ENCODE measurements around the gene GRIN2A.

Gene GRIN2A

DNA sequence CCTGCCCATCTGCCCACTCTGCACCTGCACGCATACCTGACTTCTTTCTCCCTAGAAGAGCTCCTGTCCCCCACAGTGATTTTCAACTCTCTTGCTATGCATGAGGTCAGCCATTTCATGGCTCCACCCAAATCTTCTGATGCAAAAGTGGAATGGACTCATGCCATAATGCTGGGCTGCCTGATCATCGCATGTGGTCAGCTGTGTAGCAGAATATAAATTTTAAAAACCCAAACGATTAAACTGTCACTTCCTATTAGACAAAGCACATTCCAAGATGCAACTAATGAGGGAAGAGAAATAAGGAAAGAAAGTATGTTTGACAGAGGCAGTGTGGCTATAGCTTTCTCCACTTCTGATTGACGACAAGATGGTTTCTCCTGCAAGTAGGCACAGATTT, 26.1 kb downstream of the GRIN2A start:
- H3K9me3 ChIP-seq (ENCODE audit: low read length): no peaks in the 10 kb centered on the region
- H3K9ac ChIP-seq (ENCODE audit: low read length): no peak overlapping the region
- H3K4me3 ChIP-seq (ENCODE audit: low read depth in 1 of 2, low read length in 2 of 2): no peak overlapping the region
- H3K36me3 ChIP-seq (ENCODE audit: insufficient read depth, low read length): no peaks in the 10 kb centered on the region
- H3K27me3 ChIP-seq (ENCODE audit: control insufficient read depth in 1 of 2, insufficient read depth in 2 of 2, low read length in 2 of 2): no peaks in the 10 kb centered on the region
- no peak overlapping the region for H3K27ac ChIP-seq (ENCODE audit: low read depth, low read length)
- no peaks in the 10 kb centered on the region for H3K4me1 ChIP-seq (ENCODE audit: insufficient read depth, low read length)

- Histone ChIP-seq H3K27ac (ENCODE audit: low read depth, low read length) (no peak overlapping the region), H3K4me3 (ENCODE audit: low read depth in 1 of 2, low read length in 2 of 2) (no peak overlapping the region), H3K36me3 (ENCODE audit: insufficient read depth, low read length) (no peaks in the 10 kb centered on the region), H3K9ac (ENCODE audit: low read length) (no peak overlapping the region), H3K9me3 (ENCODE audit: low read length) (no peaks in the 10 kb centered on the region), H3K4me1 (ENCODE audit: insufficient read depth, low read length) (no peaks in the 10 kb centered on the region), H3K27me3 (ENCODE audit: control insufficient read depth in 1 of 2, insufficient read depth in 2 of 2, low read length in 2 of 2) (no peaks in the 10 kb centered on the region)
These were observed 27.8 kb downstream of the GRIN2A start for GRCh38 chr16:10154389-10154788.

DNA sequence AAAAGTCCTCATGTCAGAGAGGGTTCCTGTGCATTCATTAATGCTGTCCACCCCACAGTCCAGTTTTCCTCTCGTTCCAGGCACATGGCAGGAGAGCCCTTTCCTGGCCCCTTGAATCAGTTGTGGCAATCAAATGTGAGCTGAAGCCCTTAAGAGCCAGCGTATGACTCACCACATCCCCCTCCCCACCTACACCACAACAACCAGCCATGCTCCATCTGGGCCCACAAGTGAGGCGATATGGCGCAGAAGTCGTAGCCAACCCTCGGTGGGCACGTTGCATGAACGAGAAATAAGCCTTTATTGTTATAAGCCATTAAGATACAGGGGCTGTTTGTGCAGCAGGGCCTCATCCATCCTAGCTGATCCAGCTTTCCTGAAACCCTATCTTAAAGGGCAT, 28.2 kb downstream of the GRIN2A start:
- H3K9ac ChIP-seq (ENCODE audit: low read length): no peak overlapping the region
- H3K9me3 ChIP-seq (ENCODE audit: low read length): no peaks in the 10 kb centered on the region
- H3K27me3 ChIP-seq (ENCODE audit: control insufficient read depth in 1 of 2, insufficient read depth in 2 of 2, low read length in 2 of 2): no peaks in the 10 kb centered on the region
- no peaks in the 10 kb centered on the region for H3K36me3 ChIP-seq (ENCODE audit: insufficient read depth, low read length)
- H3K27ac ChIP-seq (ENCODE audit: low read depth, low read length): no peak overlapping the region
- no peak overlapping the region for H3K4me3 ChIP-seq (ENCODE audit: low read depth in 1 of 2, low read length in 2 of 2)
- no peaks in the 10 kb centered on the region for H3K4me1 ChIP-seq (ENCODE audit: insufficient read depth, low read length)

DNA sequence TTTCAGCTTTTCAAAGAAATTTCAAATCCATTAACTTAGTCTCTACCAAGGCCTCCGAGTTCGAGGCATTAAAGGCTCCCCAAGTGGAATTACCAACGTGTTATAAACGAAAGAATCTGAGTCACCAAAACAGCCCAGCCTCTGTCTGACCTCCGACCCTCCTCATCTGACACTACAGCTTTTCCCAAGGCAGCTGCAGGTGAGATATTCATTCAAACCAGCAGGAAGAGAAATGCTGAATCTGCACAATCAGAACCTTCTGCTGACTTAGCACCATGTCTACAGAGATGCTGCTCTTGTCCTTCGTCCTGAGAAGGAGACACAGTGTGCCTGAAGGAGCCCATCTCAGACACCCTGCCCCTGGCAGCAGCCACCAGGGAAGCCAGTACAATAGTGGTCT, 30.5 kb downstream of the GRIN2A start:
- no peak overlapping the region for H3K9ac ChIP-seq (ENCODE audit: low read length)

DNA sequence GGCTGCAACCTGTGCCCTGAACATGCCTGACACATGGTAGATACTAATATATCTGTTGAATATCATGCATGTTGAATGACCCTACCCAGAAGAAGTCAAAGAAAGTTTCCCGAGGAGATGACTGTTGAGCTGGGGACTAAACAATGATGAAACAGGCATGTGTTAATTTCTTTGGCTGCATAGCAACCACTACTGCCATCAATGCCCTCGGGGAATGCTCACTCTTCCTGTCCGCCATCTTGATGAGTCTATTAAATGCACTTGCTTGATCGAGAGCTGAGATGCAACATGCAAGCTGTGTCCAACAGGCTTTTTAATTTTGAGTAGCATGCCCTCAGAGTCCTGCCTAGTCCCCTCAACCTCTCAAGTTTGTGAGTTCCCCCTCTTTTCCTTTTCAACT, 31.3 kb downstream of the GRIN2A start:
- Histone ChIP-seq H3K4me3 (ENCODE audit: low read depth in 1 of 2, low read length in 2 of 2) (no peak overlapping the region), H3K27me3 (ENCODE audit: control insufficient read depth in 1 of 2, insufficient read depth in 2 of 2, low read length in 2 of 2) (no peaks in the 10 kb centered on the region), H3K9ac (ENCODE audit: low read length) (no peak overlapping the region), H3K36me3 (ENCODE audit: insufficient read depth, low read length) (no peaks in the 10 kb centered on the region), H3K27ac (ENCODE audit: low read depth, low read length) (no peak overlapping the region), H3K4me1 (ENCODE audit: insufficient read depth, low read length) (no peaks in the 10 kb centered on the region), H3K9me3 (ENCODE audit: low read length) (no peaks in the 10 kb centered on the region)

More for the DNA sequence above, 30.5 kb downstream of the GRIN2A start:
- Histone ChIP-seq H3K4me3 (ENCODE audit: low read depth in 1 of 2, low read length in 2 of 2) (no peak overlapping the region), H3K4me1 (ENCODE audit: insufficient read depth, low read length) (no peaks in the 10 kb centered on the region), H3K27me3 (ENCODE audit: control insufficient read depth in 1 of 2, insufficient read depth in 2 of 2, low read length in 2 of 2) (no peaks in the 10 kb centered on the region), H3K27ac (ENCODE audit: low read depth, low read length) (no peak overlapping the region), H3K9me3 (ENCODE audit: low read length) (no peaks in the 10 kb centered on the region), H3K36me3 (ENCODE audit: insufficient read depth, low read length) (no peaks in the 10 kb centered on the region)

DNA sequence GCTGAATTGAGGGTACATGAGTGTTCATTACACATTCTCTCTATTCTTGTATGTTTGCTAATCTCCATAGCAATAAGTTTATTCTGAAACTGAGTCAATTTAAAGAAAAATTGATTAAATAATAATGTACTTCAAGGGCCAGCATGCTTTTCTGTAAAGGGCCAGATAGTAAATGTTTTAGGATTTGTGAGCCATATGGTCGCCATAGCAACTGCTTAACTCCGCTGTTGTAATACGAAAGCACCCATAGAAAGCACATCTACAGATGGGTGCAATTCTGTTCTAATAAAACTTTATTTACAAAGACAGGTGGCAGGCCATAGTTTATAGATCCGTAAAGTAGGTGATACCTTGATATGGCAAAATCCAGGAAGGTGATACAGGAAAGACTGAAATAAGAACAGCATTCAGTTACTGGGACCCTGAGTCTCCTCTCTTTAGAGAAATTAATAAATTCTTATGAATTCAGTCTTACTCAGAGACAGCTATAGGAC, 36.6 kb downstream of the GRIN2A start:
- Histone ChIP-seq H3K9me3 (ENCODE audit: low read length) (no peaks in the 10 kb centered on the region), H3K4me3 (ENCODE audit: low read depth in 1 of 2, low read length in 2 of 2) (no peak overlapping the region), H3K4me1 (ENCODE audit: insufficient read depth, low read length) (no peaks in the 10 kb centered on the region), H3K9ac (ENCODE audit: low read length) (no peak overlapping the region), H3K36me3 (ENCODE audit: insufficient read depth, low read length) (no peaks in the 10 kb centered on the region), H3K27me3 (ENCODE audit: control insufficient read depth in 1 of 2, insufficient read depth in 2 of 2, low read length in 2 of 2) (no peaks in the 10 kb centered on the region), H3K27ac (ENCODE audit: low read depth, low read length) (no peak overlapping the region)

GRCh38 chr16:10141671-10142070, 40.6 kb downstream of the GRIN2A start:
- Histone ChIP-seq H3K36me3 (ENCODE audit: insufficient read depth, low read length) (no peaks in the 10 kb centered on the region), H3K4me3 (ENCODE audit: low read depth in 1 of 2, low read length in 2 of 2) (no peak overlapping the region), H3K4me1 (ENCODE audit: insufficient read depth, low read length) (no peaks in the 10 kb centered on the region), H3K27ac (ENCODE audit: low read depth, low read length) (no peak overlapping the region), H3K9me3 (ENCODE audit: low read length) (no peaks in the 10 kb centered on the region), H3K9ac (ENCODE audit: low read length) (no peak overlapping the region), H3K27me3 (ENCODE audit: control insufficient read depth in 1 of 2, insufficient read depth in 2 of 2, low read length in 2 of 2) (no peaks in the 10 kb centered on the region)

GRCh38 chr16:10138881-10139280, 43.3 kb downstream of the GRIN2A start:
- Histone ChIP-seq H3K27me3 (ENCODE audit: control insufficient read depth in 1 of 2, insufficient read depth in 2 of 2, low read length in 2 of 2) (no peaks in the 10 kb centered on the region), H3K9ac (ENCODE audit: low read length) (no peak overlapping the region), H3K36me3 (ENCODE audit: insufficient read depth, low read length) (no peaks in the 10 kb centered on the region), H3K4me1 (ENCODE audit: insufficient read depth, low read length) (no peaks in the 10 kb centered on the region), H3K4me3 (ENCODE audit: low read depth in 1 of 2, low read length in 2 of 2) (no peak overlapping the region), H3K27ac (ENCODE audit: low read depth, low read length) (no peak overlapping the region), H3K9me3 (ENCODE audit: low read length) (no peaks in the 10 kb centered on the region)

GRCh38 chr16:10137341-10137740, 44.9 kb downstream of the GRIN2A start:
- no peak overlapping the region for H3K27ac ChIP-seq (ENCODE audit: low read depth, low read length)
- H3K4me1 ChIP-seq (ENCODE audit: insufficient read depth, low read length): no peaks in the 10 kb centered on the region
- no peaks in the 10 kb centered on the region for H3K9me3 ChIP-seq (ENCODE audit: low read length)
- H3K9ac ChIP-seq (ENCODE audit: low read length): no peak overlapping the region
- H3K27me3 ChIP-seq (ENCODE audit: control insufficient read depth in 1 of 2, insufficient read depth in 2 of 2, low read length in 2 of 2): no peaks in the 10 kb centered on the region
- no peak overlapping the region for H3K4me3 ChIP-seq (ENCODE audit: low read depth in 1 of 2, low read length in 2 of 2)
- H3K36me3 ChIP-seq (ENCODE audit: insufficient read depth, low read length): no peaks in the 10 kb centered on the region

DNA sequence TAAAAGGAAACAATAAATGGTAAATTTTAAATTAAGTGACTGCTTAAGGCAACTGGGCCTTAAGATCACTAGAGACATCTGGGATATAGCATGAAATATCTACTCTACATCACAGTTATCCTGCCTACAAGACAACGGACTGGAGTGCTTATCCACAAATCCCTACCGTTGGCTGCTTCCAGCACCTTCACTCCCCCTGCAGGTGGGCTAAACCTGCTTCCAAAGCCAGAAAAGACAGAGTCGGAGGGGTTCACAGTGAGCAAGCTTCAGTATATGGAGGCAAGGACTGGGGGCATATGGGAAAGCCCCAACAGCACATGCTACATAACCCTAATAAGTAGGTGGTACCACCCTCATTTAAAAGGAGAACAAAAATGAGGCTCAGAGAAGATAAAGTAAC, 45.3 kb downstream of the GRIN2A start:
- Histone ChIP-seq H3K4me1 (ENCODE audit: insufficient read depth, low read length) (no peaks in the 10 kb centered on the region), H3K36me3 (ENCODE audit: insufficient read depth, low read length) (no peaks in the 10 kb centered on the region), H3K4me3 (ENCODE audit: low read depth in 1 of 2, low read length in 2 of 2) (no peak overlapping the region), H3K9ac (ENCODE audit: low read length) (no peak overlapping the region), H3K27me3 (ENCODE audit: control insufficient read depth in 1 of 2, insufficient read depth in 2 of 2, low read length in 2 of 2) (no peaks in the 10 kb centered on the region), H3K9me3 (ENCODE audit: low read length) (no peaks in the 10 kb centered on the region), H3K27ac (ENCODE audit: low read depth, low read length) (no peak overlapping the region)

DNA sequence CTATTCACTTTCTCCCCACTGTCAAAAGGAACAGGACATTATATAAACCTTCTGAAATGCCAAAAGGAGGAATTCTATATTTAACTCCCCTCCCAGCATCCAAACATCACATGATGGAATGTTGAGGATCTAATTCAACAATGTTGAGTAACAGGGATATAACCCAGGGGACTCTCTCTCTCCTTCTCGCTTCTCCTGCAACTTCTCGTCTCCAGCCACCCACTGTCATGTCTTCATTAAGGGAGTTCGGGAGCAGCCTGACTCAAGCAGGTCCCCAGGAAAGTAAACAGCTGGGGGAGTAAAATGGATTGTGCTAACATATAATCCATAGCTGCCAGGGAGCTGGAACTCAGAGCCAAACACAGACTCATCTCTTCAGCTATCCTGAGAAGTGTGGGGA, 51.7 kb downstream of the GRIN2A start:
- Histone ChIP-seq H3K4me1 (ENCODE audit: insufficient read depth, low read length) (peaks cover 18% of the 10 kb centered on the region), H3K9ac (ENCODE audit: low read length) (no peak overlapping the region), H3K36me3 (ENCODE audit: insufficient read depth, low read length) (no peaks in the 10 kb centered on the region), H3K27ac (ENCODE audit: low read depth, low read length) (no peak overlapping the region), H3K27me3 (ENCODE audit: control insufficient read depth in 1 of 2, insufficient read depth in 2 of 2, low read length in 2 of 2) (no peaks in the 10 kb centered on the region), H3K4me3 (ENCODE audit: low read depth in 1 of 2, low read length in 2 of 2) (no peak overlapping the region), H3K9me3 (ENCODE audit: low read length) (no peaks in the 10 kb centered on the region)

GRCh38 chr16:10128397-10129258, 53.6 kb downstream of the GRIN2A start:
- Histone ChIP-seq H3K36me3 (ENCODE audit: insufficient read depth, low read length) (no peaks in the 10 kb centered on the region), H3K27ac (ENCODE audit: low read depth, low read length) (no peak overlapping the region), H3K4me1 (ENCODE audit: insufficient read depth, low read length) (peaks cover 18% of the 10 kb centered on the region), H3K4me3 (ENCODE audit: low read depth in 1 of 2, low read length in 2 of 2) (no peak overlapping the region), H3K9me3 (ENCODE audit: low read length) (no peaks in the 10 kb centered on the region), H3K27me3 (ENCODE audit: control insufficient read depth in 1 of 2, insufficient read depth in 2 of 2, low read length in 2 of 2) (no peaks in the 10 kb centered on the region), H3K9ac (ENCODE audit: low read length) (no peak overlapping the region)
